HG03039 (cell line): ENCODE results near the gene CSGALNACT2.

Experiments used
- ATAC-seq: cut with Tn5 transposase; IDR thresholded peaks from one replicate; pipeline ENCODE4 v1.9.1; 2021; ENCODE audit warnings: mild to moderate bottlenecking, moderate library complexity; ENCODE audit not compliant: unreplicated experiment

Gene CSGALNACT2

GRCh38 chr10:43199684-43200537, 61.7 kb downstream of the CSGALNACT2 start:
- no peak for ATAC-seq

- ATAC-seq = no peak
These were observed 62.5 kb downstream of the CSGALNACT2 start for GRCh38 chr10:43200538-43201390.

GRCh38 chr10:43201545-43202131, 63.4 kb downstream of the CSGALNACT2 start:
- no peak for ATAC-seq

- peak; percentile 35 for ATAC-seq
These were observed 64.0 kb downstream of the CSGALNACT2 start for GRCh38 chr10:43202224-43202656.

GRCh38 chr10:43202657-43203447, 64.6 kb downstream of the CSGALNACT2 start:
- peak; percentile 33 for ATAC-seq

GRCh38 chr10:43203448-43204041, 65.3 kb downstream of the CSGALNACT2 start:
- peak; percentile 39 for ATAC-seq

- ATAC-seq = no peak
These were observed 66.0 kb downstream of the CSGALNACT2 start for GRCh38 chr10:43204042-43204942.

GRCh38 chr10:43204943-43205671, 66.9 kb downstream of the CSGALNACT2 start:
- peak; percentile 39 for ATAC-seq

GRCh38 chr10:43205681-43206390, 67.6 kb downstream of the CSGALNACT2 start:
- ATAC-seq = no peak

GRCh38 chr10:43206391-43207235, 68.4 kb downstream of the CSGALNACT2 start:
- no peak for ATAC-seq

GRCh38 chr10:43208147-43209073, 70.2 kb downstream of the CSGALNACT2 start:
- ATAC-seq = no peak

- ATAC-seq = no peak
These were observed 70.8 kb downstream of the CSGALNACT2 start for GRCh38 chr10:43209074-43209455.

- ATAC-seq = no peak
These were observed 71.5 kb downstream of the CSGALNACT2 start for GRCh38 chr10:43209651-43210141.

- ATAC-seq = no peak
These were observed 72.3 kb downstream of the CSGALNACT2 start for GRCh38 chr10:43210556-43210955.

GRCh38 chr10:43211030-43211429, 72.8 kb downstream of the CSGALNACT2 start:
- no peak for ATAC-seq
